RKO (cell line): ENCODE results near the gene MLH3.
"Not testable (repeated sequence)": the region's sequence is repeated elsewhere in the genome, so short reads cannot be mapped to it uniquely, and the experiment has no call there.

Source experiments
- DNase-seq: peaks from one replicate; pipeline ENCODE4 v3.0.0-alpha.2; 2016; ENCODE audit warnings: low spot score

MLH3 gene

GRCh38 chr14:75050852-75051555 lies at the start of gene MLH3:
Gene MLH3 (minus strand): TSS chr14:75051467. CDS start chr14:75049655, 1,812 bp downstream.
- DNase-seq, result peak; percentile 89

DNA sequence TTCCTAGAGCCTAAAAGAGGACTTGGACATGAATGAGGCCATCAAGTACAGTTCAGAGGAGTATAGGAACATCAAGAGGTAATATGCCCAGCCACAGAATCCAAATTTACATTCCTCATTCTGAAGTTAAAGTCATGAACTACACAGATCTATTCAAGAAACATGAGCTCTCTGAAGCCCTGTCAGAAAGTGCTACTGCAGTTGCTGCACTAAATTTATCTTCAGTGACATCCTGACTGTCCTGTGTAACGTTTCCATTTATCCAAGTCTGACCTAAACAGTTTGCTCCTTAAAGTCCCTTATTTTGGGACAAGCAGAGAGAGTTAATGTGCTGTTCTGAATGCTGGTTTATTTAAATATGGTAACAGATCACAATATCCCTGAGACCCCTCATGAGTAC lies 47.4 kb upstream of the MLH3 start:
- no peak for DNase-seq

DNA sequence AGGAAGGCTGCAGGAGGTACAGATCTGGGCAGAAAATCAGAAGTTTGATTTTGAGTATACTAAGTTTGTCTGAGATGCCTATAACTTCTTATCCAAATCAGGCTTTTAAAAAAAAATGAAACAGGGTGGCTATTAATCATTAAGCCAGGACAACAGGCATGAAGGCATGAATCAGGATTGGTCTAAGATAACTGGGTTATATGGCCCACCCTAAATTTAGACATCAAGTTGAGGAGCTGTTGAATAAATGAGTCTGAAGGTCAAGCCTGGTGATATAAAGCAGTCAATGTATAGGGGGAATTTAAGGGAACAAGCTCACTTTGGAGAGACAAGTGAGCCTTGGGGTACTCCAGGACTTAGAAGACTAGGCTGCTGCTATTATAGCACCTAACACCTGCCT lies 46.9 kb upstream of the MLH3 start:
- DNase-seq, result no peak

- DNase-seq, result no peak
Observed at GRCh38 chr14:75096959-75097358, 45.7 kb upstream of the MLH3 start.

DNA sequence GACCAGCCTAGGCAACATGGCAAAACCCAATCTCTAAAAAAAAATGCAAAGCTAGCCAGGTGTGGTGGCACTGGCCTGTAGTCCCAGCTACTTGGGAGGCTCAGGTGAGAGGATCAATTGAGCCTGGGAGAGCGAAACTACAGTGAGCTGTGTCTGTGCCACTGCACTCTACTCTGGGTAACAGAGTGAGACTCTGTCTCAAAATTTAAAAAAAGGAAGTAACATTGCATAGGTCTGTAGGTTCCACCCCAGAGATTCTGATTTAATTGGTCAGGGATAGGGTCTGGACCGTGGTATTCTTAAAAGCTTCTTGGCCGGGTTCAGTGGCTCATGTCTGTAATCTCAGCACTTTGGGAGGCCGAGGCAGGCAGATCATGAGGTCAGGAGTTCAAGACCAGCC lies 44.4 kb upstream of the MLH3 start:
- no peak for DNase-seq

DNA sequence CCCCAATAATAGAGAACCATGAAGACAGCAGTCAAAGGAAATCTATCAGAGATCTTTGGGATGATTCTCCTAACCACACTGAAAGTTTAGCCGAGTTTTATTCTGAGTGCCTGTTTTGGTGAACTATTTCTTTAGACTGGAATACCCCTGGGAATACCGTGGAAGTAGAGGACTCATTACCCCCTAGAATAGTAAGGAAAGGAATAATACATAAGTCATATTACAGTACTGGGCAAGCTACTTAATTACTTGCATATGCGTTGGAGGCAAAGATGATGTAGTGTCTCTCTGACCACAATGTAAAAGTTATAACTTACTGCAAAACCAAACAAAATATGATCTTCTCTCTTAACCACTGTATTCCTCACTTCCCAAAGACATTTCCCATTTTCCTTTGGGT lies 43.6 kb upstream of the MLH3 start:
- DNase-seq, result no peak

- no peak for DNase-seq
Observed at GRCh38 chr14:75092698-75093097, 41.4 kb upstream of the MLH3 start.

DNA sequence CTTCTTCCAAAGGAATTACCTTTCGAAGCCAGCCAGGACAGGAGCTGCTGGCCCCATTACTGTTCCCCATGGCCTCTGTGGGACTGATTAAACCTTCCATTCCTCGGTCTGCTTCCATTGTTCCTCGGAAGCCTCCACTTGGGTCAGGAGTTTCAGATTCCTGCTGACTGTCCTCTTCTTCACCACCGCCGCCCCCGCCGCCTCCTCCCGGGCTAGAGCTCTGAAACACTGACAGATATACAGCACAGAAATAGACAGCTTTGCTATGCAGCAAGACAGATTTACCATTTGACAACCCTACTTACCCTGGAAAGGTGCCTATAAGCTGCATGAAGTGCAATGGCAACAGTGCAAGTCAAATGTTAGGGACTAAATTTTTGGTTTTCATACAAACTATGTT lies 40.0 kb upstream of the MLH3 start:
- no peak for DNase-seq

GRCh38 chr14:75090353-75090752 lies 39.1 kb upstream of the MLH3 start:
- DNase-seq, result no peak

DNA sequence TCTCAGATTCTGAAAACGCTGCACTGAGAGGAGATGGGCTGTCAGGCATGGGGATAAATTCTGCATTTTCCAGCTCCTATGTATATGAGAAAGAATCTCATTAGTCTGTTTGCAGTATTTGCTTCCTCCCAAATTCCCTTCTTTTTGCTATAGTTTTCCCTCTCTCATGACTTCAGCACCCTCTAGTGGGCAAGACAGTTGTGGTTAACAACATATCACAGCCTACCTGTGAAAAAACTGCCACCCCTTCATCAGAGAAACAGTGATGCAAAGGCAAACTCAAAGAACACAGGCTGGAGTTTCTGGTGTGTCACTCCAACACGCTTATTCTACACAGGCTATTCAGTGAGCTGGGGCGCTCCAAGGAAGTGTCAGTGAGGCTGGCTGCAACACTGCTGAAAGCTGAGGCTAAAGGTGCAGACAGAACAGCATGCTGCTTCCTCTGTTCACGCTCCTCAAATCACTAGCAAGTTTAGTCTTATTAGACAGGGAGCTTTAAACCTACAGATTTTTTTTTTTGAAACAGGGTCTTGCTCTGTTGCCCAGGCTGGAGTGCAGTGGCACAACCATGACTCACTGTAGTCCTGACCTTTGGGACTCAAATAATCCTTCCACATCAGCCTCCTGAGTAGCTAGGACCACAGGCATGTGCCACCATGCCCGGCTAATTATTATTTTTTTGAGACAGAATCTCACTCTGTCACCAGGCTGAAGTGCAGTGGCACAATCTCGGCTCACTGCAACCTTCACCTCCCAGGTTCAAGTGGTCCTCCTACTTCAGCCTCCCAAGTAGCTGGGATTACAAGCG lies 37.5 kb upstream of the MLH3 start:
- DNase-seq, result peak; percentile 68

DNA sequence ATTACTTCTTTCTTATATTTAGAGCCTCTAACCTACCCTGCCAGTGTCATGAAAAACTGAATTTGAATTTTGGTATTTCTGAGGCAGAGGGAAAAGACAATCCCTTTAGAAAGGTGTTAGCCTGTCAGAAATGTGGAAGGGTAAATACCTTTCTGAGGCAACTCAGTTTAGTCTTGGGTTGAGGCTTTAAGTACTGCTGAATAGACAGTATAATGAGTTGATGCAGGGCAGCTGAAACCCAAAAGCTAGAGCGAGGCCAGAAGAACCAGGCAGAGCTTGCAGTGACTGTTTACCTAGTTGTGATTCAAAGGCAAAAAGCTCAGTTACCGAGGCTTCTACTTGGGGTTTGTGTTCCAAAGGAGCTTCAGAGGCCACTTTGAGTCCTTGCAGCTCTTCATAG lies 36.9 kb upstream of the MLH3 start:
- DNase-seq, result no peak

DNA sequence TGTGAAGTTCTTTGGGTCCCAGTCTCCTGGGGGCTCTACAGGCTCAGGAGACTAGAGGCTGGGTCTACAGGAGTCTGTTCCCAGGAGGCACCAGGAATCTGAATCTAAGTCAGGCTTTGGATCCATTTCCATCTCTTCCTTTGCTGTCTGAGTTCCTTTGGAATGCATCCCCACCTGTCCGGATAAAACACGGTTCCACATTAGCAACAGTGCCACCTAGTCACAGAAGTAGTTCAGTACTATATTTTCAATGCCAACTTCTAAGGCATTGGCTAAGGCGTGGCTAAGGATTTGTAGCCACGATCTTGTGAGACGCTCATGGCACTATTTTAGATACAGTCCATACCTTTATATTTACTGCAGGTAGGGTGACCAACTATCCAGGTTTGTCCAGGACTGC lies 33.2 kb upstream of the MLH3 start:
- no peak for DNase-seq

GRCh38 chr14:75083271-75083670 lies 32.0 kb upstream of the MLH3 start:
- no peak for DNase-seq

DNA sequence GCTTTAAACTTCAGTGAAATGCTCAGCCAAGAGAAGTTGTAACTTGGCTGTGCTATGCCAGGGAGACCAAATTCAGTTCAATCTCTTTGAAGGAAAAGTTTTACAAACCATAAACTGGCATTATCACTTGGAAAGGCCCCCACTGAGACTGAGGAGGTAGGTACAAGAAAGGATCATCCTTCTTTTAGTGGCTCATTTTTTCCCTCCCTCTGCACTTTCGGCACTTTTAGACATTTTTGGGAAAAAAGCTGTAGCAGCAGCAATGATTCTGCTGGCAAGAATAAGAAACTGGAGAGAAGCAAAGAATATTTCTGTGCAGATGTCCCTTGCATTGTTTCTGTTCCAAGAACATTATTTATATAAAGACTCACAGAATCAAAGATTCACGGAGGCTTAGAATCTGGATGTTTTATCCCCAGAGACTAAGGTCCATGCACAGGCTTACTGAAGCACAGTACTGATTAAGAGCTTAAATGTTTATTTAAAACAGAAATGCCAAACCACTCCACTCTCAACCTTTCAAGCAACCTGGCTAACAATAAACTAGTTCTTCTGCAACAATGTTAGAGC lies 30.5 kb upstream of the MLH3 start:
- no peak for DNase-seq

- no peak for DNase-seq
Observed at GRCh38 chr14:75079521-75079920, 28.3 kb upstream of the MLH3 start.

GRCh38 chr14:75077794-75078193 lies 26.5 kb upstream of the MLH3 start:
- no peak for DNase-seq

GRCh38 chr14:75070383-75070782 lies 19.1 kb upstream of the MLH3 start:
- DNase-seq, result no peak

- no peak for DNase-seq
Observed at GRCh38 chr14:75069811-75070145, 18.5 kb upstream of the MLH3 start.

DNA sequence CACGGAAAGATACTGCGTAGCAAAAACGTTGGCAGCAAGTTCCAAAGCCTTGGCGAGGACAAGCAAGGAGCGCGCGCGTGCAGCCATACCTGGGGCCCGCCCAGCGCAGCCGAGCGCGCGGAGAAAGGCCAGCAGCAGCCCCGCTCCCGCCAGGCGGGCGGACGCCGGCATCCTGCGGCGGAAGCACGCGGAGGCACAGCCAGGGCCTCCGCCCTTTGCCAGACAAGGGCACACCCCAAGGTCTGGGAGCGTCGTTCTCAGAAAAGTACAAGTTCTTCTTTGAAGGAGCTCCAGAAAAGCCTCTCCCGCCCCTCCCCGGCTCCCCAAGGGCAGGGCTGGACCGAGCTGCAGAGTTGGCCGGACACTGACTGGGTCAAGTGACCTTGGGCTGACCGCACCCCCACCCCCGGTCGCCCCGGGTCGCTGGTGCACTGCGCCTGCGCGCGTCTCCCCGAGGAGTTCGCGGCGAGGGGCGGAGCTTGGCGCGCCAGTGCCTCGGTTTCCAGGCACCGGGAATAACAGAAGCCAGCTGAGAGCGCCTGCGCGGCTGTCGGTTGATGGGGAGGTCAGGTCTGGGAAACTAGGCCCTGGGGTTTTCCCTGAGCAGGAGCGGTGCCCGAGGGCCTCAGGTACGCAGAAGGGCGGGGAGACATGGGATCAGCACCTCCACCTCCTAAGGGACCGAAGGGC lies 18.0 kb upstream of the MLH3 start, which contains the start of gene ZC2HC1C:
TSS of gene ZC2HC1C (plus strand) at position 521 of the 690 bp plus-strand sequence. CDS start 933 bp downstream, outside the sequence.
- peak; percentile 91 for DNase-seq

DNA sequence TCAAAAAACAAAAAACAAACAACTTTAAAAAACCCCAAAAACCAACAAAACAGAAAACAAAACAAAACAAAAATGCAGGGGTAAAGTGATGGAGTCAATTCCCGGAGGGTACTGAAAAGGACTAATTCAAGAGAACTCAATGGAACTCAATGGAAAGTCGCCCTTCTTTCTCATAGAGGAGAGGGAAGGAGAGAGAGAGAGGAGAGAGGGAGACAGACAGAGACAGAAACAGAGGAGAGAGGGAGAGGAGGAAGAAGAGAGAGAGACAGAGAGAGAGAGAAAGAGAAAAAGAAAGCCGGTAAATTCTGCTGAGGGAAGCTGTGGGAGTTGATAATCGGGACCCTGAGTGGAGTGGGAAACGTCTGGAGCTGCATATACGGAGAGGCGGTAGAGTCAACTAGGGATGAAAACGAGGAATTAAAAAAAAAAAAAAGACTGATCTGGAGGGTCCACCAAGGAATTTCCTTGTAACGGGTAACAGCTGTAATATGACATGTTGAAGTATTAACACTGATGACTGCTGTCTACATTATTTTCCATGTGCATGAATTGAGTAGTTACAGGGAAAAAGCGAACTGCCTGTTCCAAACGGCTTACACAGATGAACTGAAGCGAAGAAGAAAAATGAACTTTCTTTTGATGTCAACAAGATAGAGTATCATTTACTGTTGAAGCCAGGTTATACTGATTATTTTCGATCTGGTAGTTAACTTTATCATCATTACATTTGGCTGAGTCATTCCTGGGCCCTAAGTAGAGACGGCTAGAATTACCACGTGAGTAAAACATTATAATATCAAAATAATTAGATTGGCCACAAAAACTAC lies 17.2 kb upstream of the MLH3 start:
- peak; percentile 71 for DNase-seq

DNA sequence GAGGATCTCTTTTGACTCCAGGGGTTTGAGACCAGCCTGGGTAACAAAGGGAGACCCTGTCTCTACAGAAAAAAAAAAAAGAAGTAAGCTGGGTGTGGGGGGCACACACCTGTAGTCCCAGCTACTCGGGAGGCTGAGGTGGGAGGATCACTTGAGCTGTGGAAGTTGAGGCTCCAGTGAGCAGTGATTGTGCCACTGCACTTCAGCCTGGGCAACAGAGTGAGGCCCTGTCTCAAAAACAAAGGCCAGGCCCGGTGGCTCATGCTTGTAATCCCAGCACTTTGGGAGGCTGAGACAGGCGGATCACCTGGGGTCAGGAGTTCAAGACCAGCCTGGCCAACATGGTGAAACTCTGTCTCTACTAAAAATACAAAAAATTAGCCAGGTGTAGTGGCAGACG lies 16.5 kb upstream of the MLH3 start:
- DNase-seq, result not testable (repeated sequence)

DNA sequence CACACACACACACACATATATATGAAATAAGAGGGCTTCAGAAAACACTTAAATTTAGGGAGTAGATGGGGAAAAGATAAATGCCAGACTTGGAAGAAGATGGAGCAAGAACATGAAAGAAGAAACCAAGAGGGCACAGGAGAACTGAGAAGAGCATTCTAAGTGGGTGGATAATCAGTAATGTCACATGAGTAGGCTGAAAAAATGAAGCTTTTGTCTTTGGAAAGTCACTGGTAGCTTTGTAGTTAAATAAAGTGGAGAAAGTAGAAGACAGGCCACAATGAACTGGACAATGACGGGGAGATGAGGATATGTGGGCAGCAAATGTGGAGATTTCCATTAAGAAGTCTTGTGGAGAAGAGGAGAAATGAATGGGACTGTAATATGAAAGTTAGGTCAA lies 15.9 kb upstream of the MLH3 start:
- no peak for DNase-seq
